HEK293 (cell line): Measurements from ENCODE around the gene IGSF23.
"Not testable (repeated sequence)": the region's sequence is repeated elsewhere in the genome, so short reads cannot be mapped to it uniquely, and the experiment has no call there.

Experiments
- MYNN ChIP-seq: fragments of 450-650 bp; formaldehyde crosslinking; IDR thresholded peaks from 2 replicates; pipeline ENCODE4 v1.5.1; 2016; ENCODE audit warnings: missing biosample characterization, missing genetic modification characterization, borderline replicate concordance
- PRDM1 ChIP-seq: fragments of 450-650 bp; formaldehyde crosslinking; IDR thresholded peaks from 2 replicates; pipeline ENCODE4; 2016; ENCODE audit warnings: missing biosample characterization, missing genetic modification characterization
- TCF7L2 ChIP-seq: IDR thresholded peaks from 2 replicates; pipeline ENCODE4 v1.6.1; 2011; ENCODE audit warnings: low read depth, mild to moderate bottlenecking, inconsistent platforms, low read length, moderate library complexity, borderline replicate concordance
- ZNF670 ChIP-seq: fragments of 450-650 bp; formaldehyde crosslinking; IDR thresholded peaks from 2 replicates; pipeline ENCODE4 v1.5.1; 2016; ENCODE audit warnings: missing biosample characterization, missing genetic modification characterization, low read depth
- ZNF76 ChIP-seq: fragments of 450-650 bp; formaldehyde crosslinking; IDR thresholded peaks from 2 replicates; pipeline ENCODE4; 2016; ENCODE audit warnings: low read depth, missing biosample characterization, missing genetic modification characterization, borderline replicate concordance
- TF ChIP-seq, protein P1 (sequence below): fragments of 450-650 bp; formaldehyde crosslinking; IDR thresholded peaks from 2 replicates; pipeline ENCODE4 v1.5.1; 2016; ENCODE audit warnings: missing biosample characterization, missing genetic modification characterization
- TF ChIP-seq, protein P2 (sequence below): sonication (generic); formaldehyde crosslinking; IDR thresholded peaks from 2 replicates; pipeline ENCODE4 v1.8.1; 2022; ENCODE audit warnings: mild to moderate bottlenecking, moderate library complexity, missing genetic modification reagents

- TF ChIP-seq ZNF76 (tag by site-specific recombination); ZNF670 (tag by site-specific recombination); MYNN (tag by site-specific recombination); TCF7L2; PRDM1 (tag by site-specific recombination): not testable (repeated sequence)
- TF ChIP-seq, protein P1, sequence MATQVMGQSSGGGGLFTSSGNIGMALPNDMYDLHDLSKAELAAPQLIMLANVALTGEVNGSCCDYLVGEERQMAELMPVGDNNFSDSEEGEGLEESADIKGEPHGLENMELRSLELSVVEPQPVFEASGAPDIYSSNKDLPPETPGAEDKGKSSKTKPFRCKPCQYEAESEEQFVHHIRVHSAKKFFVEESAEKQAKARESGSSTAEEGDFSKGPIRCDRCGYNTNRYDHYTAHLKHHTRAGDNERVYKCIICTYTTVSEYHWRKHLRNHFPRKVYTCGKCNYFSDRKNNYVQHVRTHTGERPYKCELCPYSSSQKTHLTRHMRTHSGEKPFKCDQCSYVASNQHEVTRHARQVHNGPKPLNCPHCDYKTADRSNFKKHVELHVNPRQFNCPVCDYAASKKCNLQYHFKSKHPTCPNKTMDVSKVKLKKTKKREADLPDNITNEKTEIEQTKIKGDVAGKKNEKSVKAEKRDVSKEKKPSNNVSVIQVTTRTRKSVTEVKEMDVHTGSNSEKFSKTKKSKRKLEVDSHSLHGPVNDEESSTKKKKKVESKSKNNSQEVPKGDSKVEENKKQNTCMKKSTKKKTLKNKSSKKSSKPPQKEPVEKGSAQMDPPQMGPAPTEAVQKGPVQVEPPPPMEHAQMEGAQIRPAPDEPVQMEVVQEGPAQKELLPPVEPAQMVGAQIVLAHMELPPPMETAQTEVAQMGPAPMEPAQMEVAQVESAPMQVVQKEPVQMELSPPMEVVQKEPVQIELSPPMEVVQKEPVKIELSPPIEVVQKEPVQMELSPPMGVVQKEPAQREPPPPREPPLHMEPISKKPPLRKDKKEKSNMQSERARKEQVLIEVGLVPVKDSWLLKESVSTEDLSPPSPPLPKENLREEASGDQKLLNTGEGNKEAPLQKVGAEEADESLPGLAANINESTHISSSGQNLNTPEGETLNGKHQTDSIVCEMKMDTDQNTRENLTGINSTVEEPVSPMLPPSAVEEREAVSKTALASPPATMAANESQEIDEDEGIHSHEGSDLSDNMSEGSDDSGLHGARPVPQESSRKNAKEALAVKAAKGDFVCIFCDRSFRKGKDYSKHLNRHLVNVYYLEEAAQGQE (tag by site-specific recombination): not testable (repeated sequence)
- TF ChIP-seq, protein P2, sequence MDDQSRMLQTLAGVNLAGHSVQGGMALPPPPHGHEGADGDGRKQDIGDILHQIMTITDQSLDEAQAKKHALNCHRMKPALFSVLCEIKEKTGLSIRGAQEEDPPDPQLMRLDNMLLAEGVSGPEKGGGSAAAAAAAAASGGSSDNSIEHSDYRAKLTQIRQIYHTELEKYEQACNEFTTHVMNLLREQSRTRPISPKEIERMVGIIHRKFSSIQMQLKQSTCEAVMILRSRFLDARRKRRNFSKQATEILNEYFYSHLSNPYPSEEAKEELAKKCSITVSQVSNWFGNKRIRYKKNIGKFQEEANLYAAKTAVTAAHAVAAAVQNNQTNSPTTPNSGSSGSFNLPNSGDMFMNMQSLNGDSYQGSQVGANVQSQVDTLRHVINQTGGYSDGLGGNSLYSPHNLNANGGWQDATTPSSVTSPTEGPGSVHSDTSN (CRISPR knock-in tag): not testable (repeated sequence)
Observed at GRCh38 chr19:44670027-44670426, 56.7 kb downstream of the IGSF23 start.
